Measurements from ENCODE around the gene CATSPERB.

DNA sequence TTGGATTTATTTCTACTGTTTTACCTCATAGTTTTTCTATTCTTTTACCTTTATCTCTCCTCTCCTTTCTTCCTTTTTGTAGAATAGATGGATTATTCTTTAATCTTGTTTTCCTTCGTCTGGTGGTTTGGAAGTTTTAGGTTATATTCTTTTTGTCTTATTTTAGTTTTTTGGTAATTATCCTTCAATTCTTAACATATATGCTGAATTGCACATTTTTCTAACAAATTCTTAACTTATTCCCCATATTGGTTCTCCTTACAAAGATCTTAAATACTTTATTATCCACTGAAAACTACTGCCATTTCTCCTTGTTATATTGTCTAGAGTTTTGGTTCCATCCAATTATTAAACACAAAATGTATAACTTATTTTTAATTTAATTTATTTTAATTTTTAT, 42.3 kb downstream of the CATSPERB start:
- TF ChIP-seq, protein P1, sequence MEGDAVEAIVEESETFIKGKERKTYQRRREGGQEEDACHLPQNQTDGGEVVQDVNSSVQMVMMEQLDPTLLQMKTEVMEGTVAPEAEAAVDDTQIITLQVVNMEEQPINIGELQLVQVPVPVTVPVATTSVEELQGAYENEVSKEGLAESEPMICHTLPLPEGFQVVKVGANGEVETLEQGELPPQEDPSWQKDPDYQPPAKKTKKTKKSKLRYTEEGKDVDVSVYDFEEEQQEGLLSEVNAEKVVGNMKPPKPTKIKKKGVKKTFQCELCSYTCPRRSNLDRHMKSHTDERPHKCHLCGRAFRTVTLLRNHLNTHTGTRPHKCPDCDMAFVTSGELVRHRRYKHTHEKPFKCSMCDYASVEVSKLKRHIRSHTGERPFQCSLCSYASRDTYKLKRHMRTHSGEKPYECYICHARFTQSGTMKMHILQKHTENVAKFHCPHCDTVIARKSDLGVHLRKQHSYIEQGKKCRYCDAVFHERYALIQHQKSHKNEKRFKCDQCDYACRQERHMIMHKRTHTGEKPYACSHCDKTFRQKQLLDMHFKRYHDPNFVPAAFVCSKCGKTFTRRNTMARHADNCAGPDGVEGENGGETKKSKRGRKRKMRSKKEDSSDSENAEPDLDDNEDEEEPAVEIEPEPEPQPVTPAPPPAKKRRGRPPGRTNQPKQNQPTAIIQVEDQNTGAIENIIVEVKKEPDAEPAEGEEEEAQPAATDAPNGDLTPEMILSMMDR (IDR thresholded peaks at IDR 0.05), result no peak
- no peak for TF ChIP-seq POLR2A (IDR thresholded peaks at IDR 0.05)
